GM18858 (cell line): ENCODE measurements around the gene TAF8.

Source experiments
- ATAC-seq: cut with Tn5 transposase; IDR thresholded peaks from one replicate; pipeline ENCODE4 v1.9.1; 2021; ENCODE audit not compliant: unreplicated experiment

TAF8 gene

DNA sequence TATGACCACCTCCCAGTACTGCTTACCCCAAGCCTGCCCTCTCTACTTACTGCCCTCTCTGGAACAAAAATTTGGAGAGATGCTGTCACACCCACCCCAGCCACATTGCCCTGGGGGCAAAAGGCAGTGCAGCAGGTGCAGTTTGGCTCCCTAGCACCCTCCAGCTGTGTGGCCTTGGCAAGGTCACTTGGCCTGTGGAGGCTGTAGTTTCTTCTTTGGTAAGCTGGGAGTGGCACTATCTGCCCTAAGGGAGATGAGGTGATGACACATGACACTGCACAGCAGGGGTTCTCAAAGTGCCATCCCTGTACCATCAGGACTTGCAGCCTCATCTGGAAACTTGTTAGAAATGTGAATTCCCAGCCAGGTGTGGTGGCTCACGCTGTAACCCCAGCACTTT lies 44.8 kb downstream of the TAF8 start:
- ATAC-seq = no peak

DNA sequence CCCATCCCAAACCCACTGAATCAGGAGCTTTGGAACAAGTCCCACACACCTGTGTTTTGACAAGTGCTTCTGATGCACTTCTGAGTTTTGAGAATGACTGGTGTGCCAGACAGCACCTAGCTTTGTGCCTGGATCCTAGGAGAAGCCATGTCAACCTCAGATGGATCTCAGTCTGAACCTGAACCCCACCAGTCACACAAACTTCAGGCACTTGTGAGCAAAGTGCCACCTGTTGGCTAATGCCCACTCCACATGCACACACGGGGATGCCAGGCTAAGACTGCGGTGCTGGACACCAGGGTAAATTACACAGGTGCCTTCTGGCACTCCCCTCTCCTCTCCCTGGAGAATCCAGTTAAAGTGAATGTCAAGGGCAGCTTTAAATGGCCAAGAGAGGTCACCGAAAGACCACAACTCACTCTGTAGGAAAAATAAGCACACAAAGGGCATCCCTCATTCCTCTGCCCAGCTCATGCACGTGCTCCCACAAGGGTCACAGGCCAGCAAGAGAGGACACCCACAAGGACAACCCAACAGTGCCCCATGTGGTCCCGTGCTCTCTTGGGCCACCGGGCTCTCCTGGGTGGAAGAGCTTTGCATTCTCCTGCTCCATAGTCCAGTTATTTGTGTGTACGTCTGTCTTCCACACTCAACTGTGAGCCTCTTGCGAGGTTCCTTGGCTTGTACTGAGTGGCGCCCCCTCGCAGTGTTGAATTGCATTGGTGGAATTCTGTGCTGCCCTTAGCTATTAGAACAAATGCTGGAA lies 45.6 kb downstream of the TAF8 start:
- ATAC-seq = no peak

DNA sequence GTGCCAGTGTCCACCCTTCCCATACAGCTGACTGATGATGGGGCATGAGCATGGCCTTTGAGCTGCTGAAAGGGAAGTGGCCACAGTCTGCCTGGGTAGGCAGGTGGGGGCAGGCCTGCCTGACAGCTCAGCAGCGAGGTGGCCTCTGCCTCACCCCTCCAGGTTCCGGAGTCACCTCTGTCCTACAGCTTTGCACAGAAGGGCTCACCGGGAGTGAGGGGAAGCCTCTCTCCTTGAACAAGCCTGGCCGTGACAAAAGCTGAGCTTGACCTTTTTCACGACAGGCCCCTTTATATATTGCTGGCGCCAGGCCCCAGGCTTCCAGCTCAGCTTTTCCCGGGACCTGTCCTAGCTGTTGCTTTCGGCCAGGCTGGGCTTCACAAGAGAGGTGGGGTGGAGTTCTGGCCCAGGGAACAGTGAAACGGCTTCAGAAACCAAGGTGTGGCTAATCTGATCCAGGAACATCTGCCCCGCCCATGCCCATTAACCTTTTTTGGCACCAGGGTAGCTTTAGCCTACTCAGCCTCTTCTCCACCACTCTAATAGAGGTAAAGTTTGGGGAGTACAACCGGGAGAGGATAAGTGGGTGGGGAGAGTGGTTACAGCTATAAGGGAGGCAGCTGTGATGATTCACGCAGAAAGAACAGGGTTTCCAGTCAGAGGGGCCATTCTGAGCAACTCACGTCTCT lies 49.2 kb downstream of the TAF8 start:
- no peak for ATAC-seq

GRCh38 chr6:42100029-42100901 lies 49.9 kb downstream of the TAF8 start:
- ATAC-seq = no peak

GRCh38 chr6:42101186-42101657 lies 50.9 kb downstream of the TAF8 start:
- no peak for ATAC-seq

GRCh38 chr6:42103216-42103615 lies 52.9 kb downstream of the TAF8 start:
- no peak for ATAC-seq

- no peak for ATAC-seq
Observed at GRCh38 chr6:42103753-42104094, 53.4 kb downstream of the TAF8 start.

DNA sequence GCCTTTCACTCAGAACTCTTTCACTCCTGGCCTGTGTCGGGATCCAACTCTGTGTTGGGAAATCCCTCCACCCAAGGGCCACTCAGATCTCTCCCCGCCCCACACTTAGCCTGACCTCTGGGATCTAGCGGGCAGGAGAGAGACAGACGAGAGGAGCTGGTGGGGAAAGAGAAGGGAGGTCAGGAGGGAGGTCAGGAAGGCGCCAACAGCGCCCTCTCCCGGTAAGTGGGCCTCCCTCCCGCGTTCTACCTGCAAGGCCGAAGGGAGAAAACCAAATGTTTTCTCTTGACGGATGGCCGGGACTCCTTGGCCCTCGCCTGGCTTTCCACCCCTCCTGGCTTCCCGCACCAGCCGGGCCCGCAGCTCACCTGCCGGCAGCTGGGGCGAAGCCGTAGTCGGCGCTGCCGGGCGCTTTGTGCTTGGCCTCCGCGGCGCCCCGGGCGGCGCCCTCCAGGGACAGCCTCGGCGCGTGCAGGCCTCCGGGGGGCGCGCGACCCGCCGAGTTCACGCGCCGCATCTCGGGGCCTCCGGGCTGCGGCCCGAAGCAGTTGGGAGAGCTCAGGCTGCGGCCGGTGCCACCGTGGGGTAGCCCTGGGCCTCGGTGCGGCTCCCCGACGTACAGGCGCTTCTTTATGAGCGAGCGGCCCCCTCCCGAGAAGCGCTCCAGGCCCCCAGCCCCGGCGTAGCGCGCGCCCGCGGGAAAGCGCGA lies 53.9 kb downstream of the TAF8 start:
- ATAC-seq = peak; percentile 62

DNA sequence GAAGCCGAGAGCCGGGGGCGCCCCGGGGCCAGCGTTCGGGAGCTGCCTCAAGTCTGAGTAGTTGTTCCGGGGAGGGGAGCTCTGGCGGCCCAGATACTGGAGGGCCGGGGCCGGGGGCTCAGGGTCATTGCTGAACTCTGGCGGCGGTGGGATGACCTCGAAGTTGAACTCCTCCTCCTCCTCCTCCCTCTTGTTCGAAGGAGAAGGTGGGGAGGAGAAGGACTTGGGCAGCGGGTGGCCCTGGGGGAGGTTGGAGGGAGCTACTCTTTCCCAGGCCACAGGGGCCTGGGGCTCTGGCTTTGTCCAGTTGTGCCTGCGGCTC lies 54.4 kb downstream of the TAF8 start:
- ATAC-seq = no peak

DNA sequence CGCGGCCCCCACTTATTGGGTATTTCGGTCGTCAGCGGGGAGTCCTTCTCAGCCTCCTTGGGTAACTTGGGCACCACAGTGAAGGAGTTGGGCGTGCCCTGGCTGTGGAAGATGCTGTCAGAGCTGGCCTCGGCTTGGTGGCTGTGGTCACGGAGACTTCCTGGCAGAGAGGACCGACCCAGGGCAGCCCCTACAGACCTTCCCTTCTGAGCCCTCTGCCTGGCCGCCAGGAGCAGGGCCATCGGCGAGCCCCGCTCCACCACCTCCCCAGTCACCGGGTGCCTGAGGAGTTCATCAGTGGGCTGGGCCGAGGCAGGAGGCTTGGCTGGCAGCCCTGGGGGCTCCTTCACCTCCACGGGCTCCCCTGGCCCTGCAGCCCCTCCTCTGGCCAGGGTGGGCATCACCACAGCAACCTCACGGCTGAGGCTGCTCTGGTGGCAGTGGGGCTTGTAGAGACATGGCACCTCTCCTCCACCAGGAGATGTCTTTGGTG lies 54.9 kb downstream of the TAF8 start:
- ATAC-seq = no peak

DNA sequence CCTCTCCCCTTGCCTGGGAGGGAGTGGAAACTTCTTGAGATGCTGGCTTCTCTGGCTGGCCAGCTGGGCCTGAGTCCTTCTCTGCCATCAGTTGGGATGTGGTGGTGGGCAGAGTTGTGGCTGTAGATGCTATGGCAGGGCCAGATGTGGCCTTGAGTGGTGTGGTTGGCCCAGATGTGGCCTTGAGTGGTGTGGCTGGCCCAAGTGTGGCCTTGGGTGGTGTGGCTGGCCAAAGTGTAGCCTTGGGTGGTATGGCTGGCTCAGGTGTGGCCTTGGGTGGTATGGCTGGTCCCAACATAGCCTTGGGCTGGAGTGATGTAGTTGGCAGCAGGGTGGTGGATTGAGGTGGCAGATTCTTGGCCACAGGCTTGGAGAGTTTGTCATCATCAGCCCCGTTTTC lies 55.4 kb downstream of the TAF8 start:
- no peak for ATAC-seq

DNA sequence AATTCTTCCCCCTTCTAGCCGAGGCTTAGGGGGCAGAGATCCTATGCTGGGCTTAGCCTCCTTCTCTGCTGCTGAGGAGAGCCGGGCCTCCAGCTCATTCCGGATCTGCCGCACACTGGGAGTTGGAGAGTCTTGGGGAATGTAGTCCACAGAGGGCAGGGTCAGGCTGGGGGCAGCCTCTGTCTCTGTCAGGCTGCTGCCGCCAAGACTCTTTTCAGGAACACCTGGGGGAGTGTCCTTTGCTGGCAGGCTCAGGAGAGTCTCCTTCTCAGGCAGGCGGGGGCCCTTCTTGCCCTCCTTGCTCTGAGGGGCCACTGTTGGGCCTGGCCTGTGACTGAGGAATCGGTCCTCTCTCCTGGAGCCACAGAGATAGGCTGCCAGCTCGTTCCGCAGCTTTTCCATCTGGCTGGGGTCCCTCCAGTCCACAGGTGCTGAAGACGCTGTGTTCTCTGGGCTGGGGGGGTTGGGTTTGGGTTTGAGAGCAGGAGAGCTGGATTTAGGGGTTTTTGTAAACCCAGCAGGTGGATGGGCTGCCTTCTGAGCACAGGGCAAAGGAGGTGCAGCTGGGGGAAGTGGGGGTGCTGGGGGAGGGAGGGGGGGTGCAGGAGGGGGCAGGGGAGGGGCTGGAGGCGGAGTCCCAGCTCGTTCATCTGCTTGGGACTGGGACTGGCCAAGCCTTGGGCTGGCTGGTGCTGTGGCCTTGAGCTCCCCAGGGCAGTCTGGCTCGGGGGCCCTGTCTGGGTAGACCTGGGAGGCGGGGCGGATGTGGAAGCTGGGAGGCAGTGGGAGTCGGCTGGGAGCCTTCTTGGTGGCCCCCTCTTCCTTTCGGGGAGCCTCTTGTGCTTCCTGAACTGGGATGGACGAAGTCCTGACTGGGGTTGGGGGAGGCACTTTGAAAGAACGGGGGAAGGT lies 56.0 kb downstream of the TAF8 start:
- no peak for ATAC-seq

- ATAC-seq = no peak
Observed at GRCh38 chr6:42108071-42108470, 57.7 kb downstream of the TAF8 start.

- no peak for ATAC-seq
Observed at GRCh38 chr6:42110683-42111082, 60.4 kb downstream of the TAF8 start.

DNA sequence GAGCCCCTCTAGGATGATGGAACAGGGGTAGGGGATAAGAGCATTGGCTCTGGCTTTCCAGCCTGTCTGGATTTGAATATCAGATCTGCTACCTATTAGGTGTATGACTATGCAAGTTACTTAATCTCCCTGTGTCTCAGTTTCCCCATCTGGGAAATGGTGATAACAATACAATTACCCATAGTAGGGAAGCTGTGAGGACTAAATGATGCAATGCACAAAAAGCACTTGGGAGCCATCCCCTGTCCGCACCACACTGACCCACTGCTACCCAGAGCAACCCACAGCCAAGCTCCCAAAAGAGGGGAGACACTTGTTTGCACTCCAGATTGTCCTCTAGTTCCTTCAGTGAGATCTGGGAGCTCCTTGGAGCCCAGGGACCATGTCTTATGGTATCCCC lies 62.0 kb downstream of the TAF8 start:
- ATAC-seq = no peak

DNA sequence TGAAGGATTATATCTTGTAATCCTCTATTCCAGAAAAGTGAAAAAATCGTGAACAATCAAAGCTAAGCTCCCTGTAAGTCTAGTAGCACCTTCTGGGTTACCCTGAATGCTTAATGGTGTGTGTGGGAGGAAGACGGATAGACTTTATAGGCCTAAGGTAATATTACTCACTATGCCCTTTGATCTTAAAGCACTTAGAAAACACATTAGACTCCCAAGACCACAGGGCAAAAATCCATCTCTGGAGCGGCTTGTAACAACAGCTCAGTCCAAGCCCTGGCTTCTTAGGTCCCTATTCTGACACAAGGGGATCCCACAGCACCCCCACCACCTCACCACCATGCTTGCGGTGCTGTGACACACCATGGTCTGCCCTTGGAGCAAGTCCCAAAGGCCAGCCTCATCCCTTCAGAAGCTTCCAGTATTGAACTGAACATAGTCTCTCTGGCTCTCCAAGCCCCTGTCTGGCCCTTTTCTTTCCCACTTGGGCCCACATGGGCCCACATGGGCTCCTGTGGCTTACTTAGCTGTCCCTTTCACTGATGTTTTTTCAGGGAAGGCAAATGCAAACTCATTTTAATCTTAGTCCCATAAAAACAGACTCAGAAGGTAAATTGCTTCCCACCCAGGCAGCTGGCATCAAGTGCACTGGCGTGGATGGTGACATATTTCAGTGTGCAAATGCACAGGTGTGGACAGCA lies 63.8 kb downstream of the TAF8 start:
- ATAC-seq = no peak

DNA sequence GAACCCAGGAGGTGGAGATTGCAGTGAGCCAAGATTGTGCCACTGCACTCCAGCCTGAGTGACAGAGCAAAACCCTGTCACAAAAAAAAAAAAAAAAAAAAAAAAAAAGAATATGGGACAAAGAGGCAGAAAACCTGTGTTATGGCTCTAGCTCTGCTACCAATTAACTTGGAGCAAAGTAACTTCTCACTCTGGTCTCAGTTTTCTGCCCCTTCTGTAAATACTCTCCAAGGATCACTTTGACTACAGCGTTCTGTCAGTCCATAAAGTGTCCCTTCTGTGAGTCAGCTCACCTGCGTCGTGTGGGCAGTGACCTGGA lies 67.5 kb downstream of the TAF8 start:
- no peak for ATAC-seq

- ATAC-seq = no peak
Observed at GRCh38 chr6:42118162-42119001, 68.1 kb downstream of the TAF8 start.
